ENCODE measurements around the gene ZSCAN18. TPM values are rescaled to one million over a fixed set of nuclear protein-coding genes. Genes with fewer than 3 reads are reported as not detected.

ZSCAN18 gene, protein sequence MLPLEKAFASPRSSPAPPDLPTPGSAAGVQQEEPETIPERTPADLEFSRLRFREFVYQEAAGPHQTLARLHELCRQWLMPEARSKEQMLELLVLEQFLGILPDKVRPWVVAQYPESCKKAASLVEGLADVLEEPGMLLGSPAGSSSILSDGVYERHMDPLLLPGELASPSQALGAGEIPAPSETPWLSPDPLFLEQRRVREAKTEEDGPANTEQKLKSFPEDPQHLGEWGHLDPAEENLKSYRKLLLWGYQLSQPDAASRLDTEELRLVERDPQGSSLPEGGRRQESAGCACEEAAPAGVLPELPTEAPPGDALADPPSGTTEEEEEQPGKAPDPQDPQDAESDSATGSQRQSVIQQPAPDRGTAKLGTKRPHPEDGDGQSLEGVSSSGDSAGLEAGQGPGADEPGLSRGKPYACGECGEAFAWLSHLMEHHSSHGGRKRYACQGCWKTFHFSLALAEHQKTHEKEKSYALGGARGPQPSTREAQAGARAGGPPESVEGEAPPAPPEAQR
- total RNA-seq: 10.2 and 25.7 TPM in 2 replicates

DNA sequence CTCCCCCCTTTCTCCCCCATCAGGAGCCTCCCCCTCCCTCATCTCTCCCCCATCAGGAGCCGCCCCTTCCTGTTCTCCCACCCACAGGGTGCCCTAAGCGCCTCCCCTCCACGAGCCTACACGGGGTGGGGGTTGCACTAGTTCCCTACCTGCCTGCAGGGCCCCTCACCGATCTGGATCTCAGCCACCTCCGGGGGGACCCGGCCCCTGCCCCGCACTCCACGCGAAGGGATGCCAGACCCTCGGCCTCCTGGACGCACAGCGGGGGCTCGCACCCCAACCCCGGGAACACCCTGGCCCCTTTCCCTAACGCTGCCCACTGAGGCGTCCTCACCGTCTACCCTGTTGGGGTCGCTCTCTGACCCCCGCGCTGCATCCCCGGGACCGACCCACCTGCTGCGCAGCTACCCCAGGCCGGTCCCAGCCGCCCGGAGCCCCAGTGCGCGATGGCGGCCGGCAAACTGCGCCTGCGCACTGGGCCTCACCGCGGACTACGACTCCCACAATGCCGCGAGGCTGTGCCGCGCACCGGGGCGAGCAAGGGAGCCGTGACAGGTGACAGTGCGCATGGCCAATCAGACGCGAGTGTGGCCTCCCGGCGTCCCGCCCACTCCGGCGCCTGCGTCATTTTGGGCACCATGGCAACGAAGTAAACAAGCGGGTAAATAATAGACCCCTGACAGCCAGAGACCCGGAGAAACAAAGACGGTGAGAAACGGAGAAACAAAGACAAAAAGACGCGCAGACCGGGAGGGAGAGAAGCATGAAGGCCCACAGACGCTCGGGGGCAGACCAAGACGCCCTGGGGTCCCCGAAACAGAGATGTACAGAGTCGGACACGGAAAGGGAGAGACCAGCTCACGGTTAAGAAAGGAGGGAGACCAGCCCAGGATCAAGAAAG, at the start of gene ZSCAN18:
Gene ZSCAN18, minus strand, starts transcription at position 451 of the 901 bp plus-strand sequence. CDS start 7,964 bp downstream, outside the sequence.

DNA sequence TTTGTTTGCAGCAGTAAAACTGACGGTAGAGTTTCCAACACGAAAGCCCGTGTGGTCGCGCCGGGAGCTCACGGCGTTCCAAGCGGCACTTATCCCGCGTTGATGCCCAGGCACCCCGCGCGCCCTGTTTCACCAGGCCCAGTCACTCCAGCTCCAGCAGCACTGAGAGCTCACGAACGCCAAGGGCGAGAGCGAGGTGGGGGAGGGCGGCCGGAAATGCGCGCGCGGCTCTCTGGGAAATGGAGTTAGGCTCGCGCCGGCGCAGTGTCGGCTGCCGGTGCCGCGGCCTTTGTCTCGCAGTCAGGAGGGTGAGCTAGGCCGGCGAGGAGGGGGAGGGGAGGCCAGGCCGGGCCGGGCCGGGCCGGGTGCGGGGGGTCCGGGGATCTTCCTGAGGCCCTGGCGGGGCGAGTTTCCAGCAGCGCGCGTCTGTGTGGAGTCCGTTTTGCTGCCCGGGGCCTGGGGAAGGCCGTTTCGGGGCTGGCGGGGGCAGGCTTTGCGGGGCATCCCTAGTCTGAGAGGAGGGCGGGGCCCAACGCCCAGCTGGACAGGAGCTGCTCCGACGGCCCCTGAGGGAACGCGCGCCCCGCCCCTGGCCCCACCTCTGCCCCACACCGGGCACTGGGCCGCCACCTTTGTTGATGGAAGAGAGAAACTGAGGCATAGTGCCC, 38.9 kb downstream of the ZSCAN18 start, which contains the start of gene ZNF135:
Gene ZNF135, plus strand, starts transcription at position 280 of the 668 bp plus-strand sequence. CDS start 721 bp downstream, outside the sequence.

Other genes starting within 250 kb of the ZSCAN18 start
- gene ZNF587, start 248.4 kb downstream of the ZSCAN18 start, total RNA-seq: 15.4 and 19.9 TPM in 2 replicates
- 5.5 and 9.8 TPM in 2 replicates for gene ZNF814, start 209.2 kb downstream of the ZSCAN18 start, total RNA-seq
- 8.5 and 11.1 TPM in 2 replicates for gene ZNF417, start 181.6 kb downstream of the ZSCAN18 start, total RNA-seq
- gene ZNF418, start 162.8 kb downstream of the ZSCAN18 start, total RNA-seq: 1.2 and 1.8 TPM in 2 replicates
- gene ZNF256, start 150.5 kb downstream of the ZSCAN18 start, total RNA-seq: 2.7 and 4.0 TPM in 2 replicates
- 0.20 and 0.37 TPM in 2 replicates for gene C19orf18, start 123.7 kb downstream of the ZSCAN18 start, total RNA-seq
- 8.8 and 10.7 TPM in 2 replicates for gene ZNF606, start 95.4 kb downstream of the ZSCAN18 start, total RNA-seq
- not detected in 2 replicates for gene ZSCAN1, start 64.2 kb downstream of the ZSCAN18 start, total RNA-seq
- 0.78 and 2.2 TPM in 2 replicates for gene ZNF135, start 38.9 kb downstream of the ZSCAN18 start, total RNA-seq
- gene ZNF329, start 52.6 kb upstream of the ZSCAN18 start, total RNA-seq: 6.2 and 8.0 TPM in 2 replicates
- gene ZNF274, start 84.8 kb upstream of the ZSCAN18 start, total RNA-seq: 14.3 and 17.8 TPM in 2 replicates
- gene ZNF544, start 130.7 kb upstream of the ZSCAN18 start, total RNA-seq: 17.3 and 33.0 TPM in 2 replicates
- 6.2 and 8.2 TPM in 2 replicates for gene ZNF8, start 180.7 kb upstream of the ZSCAN18 start, total RNA-seq
- gene ERVK3-1, start 207.1 kb upstream of the ZSCAN18 start, total RNA-seq: 23.1 and 27.0 TPM in 2 replicates
- 3.3 and 4.1 TPM in 2 replicates for gene ZSCAN22, start 228.8 kb upstream of the ZSCAN18 start, total RNA-seq

Data from subcutaneous preadipocyte (primary cell).